ENCODE data around the gene DCTPP1.

DNA sequence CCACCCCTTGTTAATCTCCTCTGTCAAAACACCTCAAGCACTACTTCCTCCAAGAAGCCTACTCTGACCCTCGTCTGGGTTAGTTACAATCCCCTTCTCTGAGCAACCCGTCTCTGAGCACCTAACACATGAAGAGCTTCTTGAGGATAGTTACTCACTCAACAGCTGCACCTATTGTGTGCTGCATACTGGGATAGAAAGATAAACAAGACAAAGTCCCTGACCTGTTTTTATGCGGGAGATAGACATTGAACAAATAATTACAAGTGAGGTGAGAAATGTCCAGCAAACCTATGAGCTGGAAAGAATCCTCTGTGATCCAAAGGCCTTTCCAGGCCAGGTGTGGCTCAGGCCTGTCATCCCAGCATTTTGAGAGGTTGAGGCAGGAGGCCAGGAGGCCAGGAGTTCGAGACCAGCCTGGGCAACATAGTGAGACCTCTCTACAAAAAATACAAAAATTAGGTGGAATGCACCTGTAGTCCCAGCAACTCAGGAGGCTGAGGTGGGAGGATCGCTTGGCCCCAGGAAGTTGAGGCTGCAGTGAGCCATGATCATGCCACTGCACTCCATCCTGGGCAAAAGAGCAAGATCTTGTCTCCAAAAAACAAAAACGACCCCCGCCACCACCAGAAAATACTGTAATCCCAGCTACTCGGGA, 27.9 kb downstream of the DCTPP1 start:
- TF ChIP-seq MTF1 (CRISPR knock-in tag; IDR thresholded peaks at IDR 0.05; ENCODE audit: borderline replicate concordance) (no peak), ZNF699 (CRISPR knock-in tag; IDR thresholded peaks at IDR 0.05; ENCODE audit: insufficient replicate concordance) (no peak), ATF1 (CRISPR knock-in tag; IDR thresholded peaks at IDR 0.05) (no peak), ATF1 (tag; IDR thresholded peaks at IDR 0.05) (no peak), RAD21 (CRISPR knock-in tag; conservative IDR thresholded peaks at IDR 0.05 in 1 of 2, IDR thresholded peaks at IDR 0.05 in 1 of 2) (no peak)

Measured in K562 (cell line).